Immature natural killer cell (primary cell): ENCODE data around the gene LGALS14. TPM values are rescaled to one million over a fixed set of nuclear protein-coding genes. Genes with fewer than 3 reads are reported as not detected.
"Not testable (repeated sequence)": the region's sequence is repeated elsewhere in the genome, so short reads cannot be mapped to it uniquely, and the experiment has no call there.

Experiments used
- DNase-seq, 3 donors: peaks; one replicate each; pipeline ENCODE4 v3.0.0; 2022; ENCODE audit warnings: mixed read lengths in 1 of 3
- H3K27ac Mint-ChIP-seq, 6 donors: one replicate each; pipeline ENCODE4 v1.8.0; 2020; ENCODE audit warnings: mixed read lengths in 6 of 6, mild to moderate bottlenecking in 5 of 6, inconsistent platforms in 4 of 6, moderate library complexity in 3 of 6
- H3K27me3 Mint-ChIP-seq, 3 donors: one replicate each; pipeline ENCODE4 v1.8.0; 2020 to 2021; ENCODE audit warnings: low read depth in 3 of 3, mild to moderate bottlenecking in 3 of 3, mixed read lengths in 3 of 3, moderate library complexity in 3 of 3, inconsistent platforms in 1 of 3
- H3K36me3 Mint-ChIP-seq, 3 donors: one replicate each; pipeline ENCODE4 v1.8.0; 2020; ENCODE audit warnings: mixed read lengths in 3 of 3, inconsistent platforms in 2 of 3, mild to moderate bottlenecking in 2 of 3
- H3K4me1 Mint-ChIP-seq, 2 donors: one replicate each; pipeline ENCODE4 v1.8.0; 2020; ENCODE audit warnings: inconsistent platforms in 2 of 2, mild to moderate bottlenecking in 2 of 2, mixed read lengths in 2 of 2, moderate library complexity in 1 of 2
- H3K4me3 Mint-ChIP-seq, 5 donors: one replicate each; pipeline ENCODE4 v1.8.0; 2020; ENCODE audit warnings: mild to moderate bottlenecking in 5 of 5, mixed read lengths in 5 of 5, inconsistent platforms in 3 of 5, moderate library complexity in 3 of 5
- H3K9me3 Mint-ChIP-seq, 6 donors: one replicate each; pipeline ENCODE4 v1.8.0; 2020; ENCODE audit warnings: mild to moderate bottlenecking in 6 of 6, mixed read lengths in 6 of 6, inconsistent platforms in 4 of 6, moderate library complexity in 3 of 6
- polyA plus RNA-seq, 3 donors: library from polyadenylated mRNA; unstranded; fragments of 300-500 nt; fragmentation: Illumina TruSeq; gene quantifications; one replicate each; pipeline ENCODE4 v1.2.3, GENCODE V29; 2021

Gene LGALS14
- polyA plus RNA-seq, 3 donors from 2014 or later = not detected

GRCh38 chr19:39708594-39708993 is 4.3 kb downstream of the LGALS14 start:
- Mint-ChIP-seq H3K36me3 (no peaks in the 10 kb centered on the region), H3K9me3 (no peaks in the 10 kb centered on the region), H3K27ac (no peak overlapping the region), H3K27me3 (peaks cover 2 to 12% (median 10%) of the 10 kb centered on the region in 3 donors), H3K4me1 (no peaks in the 10 kb centered on the region), H3K4me3 (no peak overlapping the region)
- DNase-seq = no peak

- H3K36me3 Mint-ChIP-seq = no peaks in the 10 kb centered on the region
- no peak overlapping the region for H3K4me3 Mint-ChIP-seq
- H3K4me1 Mint-ChIP-seq = no peaks in the 10 kb centered on the region
- H3K9me3 Mint-ChIP-seq = peaks cover 0 to 3% (median 0%) of the 10 kb centered on the region in 6 donors
- no peak for DNase-seq
- peaks cover 4 to 14% (median 13%) of the 10 kb centered on the region in 3 donors for H3K27me3 Mint-ChIP-seq
- no peak overlapping the region for H3K27ac Mint-ChIP-seq
Measured at GRCh38 chr19:39709026-39709872, 5.0 kb downstream of the LGALS14 start.

- no peak for DNase-seq
- Mint-ChIP-seq H3K27ac (no peak overlapping the region), H3K36me3 (no peaks in the 10 kb centered on the region), H3K9me3 (peaks cover 0 to 7% (median 0%) of the 10 kb centered on the region in 6 donors), H3K4me3 (no peak overlapping the region), H3K27me3 (peaks cover 4 to 14% (median 13%) of the 10 kb centered on the region in 3 donors), H3K4me1 (no peaks in the 10 kb centered on the region)
Measured at GRCh38 chr19:39710333-39710890, 6.1 kb downstream of the LGALS14 start.

- H3K27me3 Mint-ChIP-seq = peaks cover 3 to 31% (median 9%) of the 10 kb centered on the region in 3 donors
- H3K9me3 Mint-ChIP-seq, DNase-seq, H3K27ac Mint-ChIP-seq, H3K36me3 Mint-ChIP-seq, H3K4me1 Mint-ChIP-seq, H3K4me3 Mint-ChIP-seq: not testable (repeated sequence)
Measured at GRCh38 chr19:39720144-39720543, 15.9 kb downstream of the LGALS14 start.

- H3K36me3 Mint-ChIP-seq = no peaks in the 10 kb centered on the region
- H3K9me3 Mint-ChIP-seq = no peaks in the 10 kb centered on the region
- H3K4me1 Mint-ChIP-seq = no peaks in the 10 kb centered on the region
- no peak overlapping the region for H3K27ac Mint-ChIP-seq
- no peak for DNase-seq
- H3K4me3 Mint-ChIP-seq = no peak overlapping the region
- H3K27me3 Mint-ChIP-seq = peaks cover 0 to 17% (median 8%) of the 10 kb centered on the region in 3 donors
Measured at GRCh38 chr19:39725995-39726394, 21.7 kb downstream of the LGALS14 start.

- peaks cover 0 to 14% (median 6%) of the 10 kb centered on the region in 3 donors for H3K27me3 Mint-ChIP-seq
- no peak overlapping the region for H3K4me3 Mint-ChIP-seq
- no peaks in the 10 kb centered on the region for H3K4me1 Mint-ChIP-seq
- no peaks in the 10 kb centered on the region for H3K36me3 Mint-ChIP-seq
- no peak overlapping the region for H3K27ac Mint-ChIP-seq
- DNase-seq = no peak
- no peaks in the 10 kb centered on the region for H3K9me3 Mint-ChIP-seq
Measured at GRCh38 chr19:39727070-39727800, 23.0 kb downstream of the LGALS14 start.

GRCh38 chr19:39728040-39728439 is 23.8 kb downstream of the LGALS14 start:
- Mint-ChIP-seq H3K4me3 (no peak overlapping the region), H3K9me3 (no peaks in the 10 kb centered on the region), H3K27ac (no peak overlapping the region), H3K36me3 (no peaks in the 10 kb centered on the region), H3K27me3 (peaks cover 0 to 9% (median 4%) of the 10 kb centered on the region in 3 donors), H3K4me1 (no peaks in the 10 kb centered on the region)
- no peak for DNase-seq

GRCh38 chr19:39729594-39729993 is 25.3 kb downstream of the LGALS14 start:
- Mint-ChIP-seq H3K4me3 (no peak overlapping the region), H3K27me3 (peaks cover 0 to 12% (median 4%) of the 10 kb centered on the region in 3 donors), H3K4me1 (no peaks in the 10 kb centered on the region), H3K36me3 (no peaks in the 10 kb centered on the region), H3K27ac (no peak overlapping the region), H3K9me3 (peaks cover 0 to 2% (median 0%) of the 10 kb centered on the region in 6 donors)
- no peak for DNase-seq

- H3K9me3 Mint-ChIP-seq = peaks cover 0 to 2% (median 0%) of the 10 kb centered on the region in 6 donors
Measured at GRCh38 chr19:39731685-39732084, 27.4 kb downstream of the LGALS14 start.

GRCh38 chr19:39733841-39734240 is 29.6 kb downstream of the LGALS14 start:
- Mint-ChIP-seq H3K36me3 (no peaks in the 10 kb centered on the region), H3K4me3 (no peak overlapping the region), H3K27me3 (peaks cover 0 to 6% (median 2%) of the 10 kb centered on the region in 3 donors), H3K27ac (no peak overlapping the region), H3K9me3 (peaks cover 0 to 2% (median 0%) of the 10 kb centered on the region in 6 donors), H3K4me1 (no peaks in the 10 kb centered on the region)
- no peak for DNase-seq

More at GRCh38 chr19:39731685-39732084, 27.4 kb downstream of the LGALS14 start:
- no peak for DNase-seq
- Mint-ChIP-seq H3K36me3 (no peaks in the 10 kb centered on the region), H3K4me3 (no peak overlapping the region), H3K4me1 (no peaks in the 10 kb centered on the region), H3K27me3 (peaks cover 0 to 9% (median 2%) of the 10 kb centered on the region in 3 donors), H3K27ac (no peak overlapping the region)

- peaks cover 0 to 5% (median 0%) of the 10 kb centered on the region in 3 donors for H3K27me3 Mint-ChIP-seq
- no peak for DNase-seq
- no peak overlapping the region for H3K4me3 Mint-ChIP-seq
- no peaks in the 10 kb centered on the region for H3K4me1 Mint-ChIP-seq
- H3K36me3 Mint-ChIP-seq = no peaks in the 10 kb centered on the region
- no peak overlapping the region for H3K27ac Mint-ChIP-seq
- peaks cover 0 to 2% (median 0%) of the 10 kb centered on the region in 6 donors for H3K9me3 Mint-ChIP-seq
Measured at GRCh38 chr19:39735688-39736087, 31.4 kb downstream of the LGALS14 start.

- Mint-ChIP-seq H3K27me3 (peaks cover 0 to 5% (median 0%) of the 10 kb centered on the region in 3 donors), H3K9me3 (peaks cover 0 to 2% (median 0%) of the 10 kb centered on the region in 6 donors), H3K27ac (no peak overlapping the region), H3K4me1 (no peaks in the 10 kb centered on the region), H3K36me3 (no peaks in the 10 kb centered on the region), H3K4me3 (no peak overlapping the region)
- DNase-seq = no peak
Measured at GRCh38 chr19:39736088-39736487, 31.8 kb downstream of the LGALS14 start.

- peaks cover 1 to 5% (median 3%) of the 10 kb centered on the region in 3 donors for H3K27me3 Mint-ChIP-seq
- no peak overlapping the region for H3K27ac Mint-ChIP-seq
- H3K4me1 Mint-ChIP-seq = no peaks in the 10 kb centered on the region
- H3K36me3 Mint-ChIP-seq = no peaks in the 10 kb centered on the region
- H3K9me3 Mint-ChIP-seq = peaks cover 0 to 2% (median 0%) of the 10 kb centered on the region in 6 donors
- no peak for DNase-seq
- H3K4me3 Mint-ChIP-seq = no peak overlapping the region
Measured at GRCh38 chr19:39737351-39737750, 33.1 kb downstream of the LGALS14 start.

- no peak for DNase-seq
- H3K4me1 Mint-ChIP-seq = no peaks in the 10 kb centered on the region
- no peak within 1 kb of the TSS for H3K4me3 Mint-ChIP-seq
- H3K9me3 Mint-ChIP-seq = peaks cover 0 to 2% (median 0%) of the 10 kb centered on the region in 6 donors
- no peaks in the 10 kb centered on the region for H3K36me3 Mint-ChIP-seq
- no peak within 1 kb of the TSS for H3K27ac Mint-ChIP-seq
- peaks cover 1 to 7% (median 5%) of the 10 kb centered on the region in 3 donors for H3K27me3 Mint-ChIP-seq
Measured at GRCh38 chr19:39737891-39738290, 33.6 kb downstream of the LGALS14 start, which contains the start of gene CLC. TSS of gene CLC (minus strand) at chr19:39738029. CDS start at chr19:39737952, 77 bp downstream.
